G401.6 (cell line): ENCODE data around the gene LIPC.
"Not testable (repeated sequence)": the region's sequence is repeated elsewhere in the genome, so short reads cannot be mapped to it uniquely, and the experiment has no call there.

Source experiments
- FAIRE-seq: peaks from 2 replicates; lab custom pipeline; 2012; peaks lifted over from hg19 to GRCh38; lab: Jason Lieb, UNC

LIPC gene

GRCh38 chr15:58589047-58589446 lies 157.3 kb downstream of the LIPC start:
- no peak for FAIRE-seq

GRCh38 chr15:58590236-58590635 lies 158.4 kb downstream of the LIPC start:
- FAIRE-seq: no peak

GRCh38 chr15:58590926-58591325 lies 159.1 kb downstream of the LIPC start:
- no peak for FAIRE-seq

- no peak for FAIRE-seq
Measured at GRCh38 chr15:58593870-58594269, 162.1 kb downstream of the LIPC start.

- no peak for FAIRE-seq
Measured at GRCh38 chr15:58594898-58595297, 163.1 kb downstream of the LIPC start.

GRCh38 chr15:58595516-58596263 lies 163.9 kb downstream of the LIPC start:
- peak; percentile 28 for FAIRE-seq

- no peak for FAIRE-seq
Measured at GRCh38 chr15:58597943-58598828, 166.4 kb downstream of the LIPC start.

GRCh38 chr15:58598829-58599210 lies 167.0 kb downstream of the LIPC start:
- no peak for FAIRE-seq

GRCh38 chr15:58602823-58603222 lies 171.0 kb downstream of the LIPC start:
- no peak for FAIRE-seq

- FAIRE-seq: not testable (repeated sequence)
Measured at GRCh38 chr15:58603927-58604326, 172.1 kb downstream of the LIPC start.

GRCh38 chr15:58604455-58604923 lies 172.7 kb downstream of the LIPC start:
- no peak for FAIRE-seq

- FAIRE-seq: no peak
Measured at GRCh38 chr15:58605931-58606530, 174.2 kb downstream of the LIPC start.

- FAIRE-seq: no peak
Measured at GRCh38 chr15:58606577-58607080, 174.8 kb downstream of the LIPC start.

- FAIRE-seq: no peak
Measured at GRCh38 chr15:58608129-58608590, 176.4 kb downstream of the LIPC start.

- no peak for FAIRE-seq
Measured at GRCh38 chr15:58608711-58609110, 176.9 kb downstream of the LIPC start.

GRCh38 chr15:58611731-58612676 lies 180.2 kb downstream of the LIPC start:
- FAIRE-seq: no peak

- no peak for FAIRE-seq
Measured at GRCh38 chr15:58616171-58616570, 184.4 kb downstream of the LIPC start.
